GM19043 (cell line): ENCODE data around the gene SEC61B.

Source experiments
- ATAC-seq: cut with Tn5 transposase; IDR thresholded peaks from one replicate; pipeline ENCODE4 v1.9.1; 2021; ENCODE audit warnings: low read depth; ENCODE audit not compliant: unreplicated experiment

Gene SEC61B

DNA sequence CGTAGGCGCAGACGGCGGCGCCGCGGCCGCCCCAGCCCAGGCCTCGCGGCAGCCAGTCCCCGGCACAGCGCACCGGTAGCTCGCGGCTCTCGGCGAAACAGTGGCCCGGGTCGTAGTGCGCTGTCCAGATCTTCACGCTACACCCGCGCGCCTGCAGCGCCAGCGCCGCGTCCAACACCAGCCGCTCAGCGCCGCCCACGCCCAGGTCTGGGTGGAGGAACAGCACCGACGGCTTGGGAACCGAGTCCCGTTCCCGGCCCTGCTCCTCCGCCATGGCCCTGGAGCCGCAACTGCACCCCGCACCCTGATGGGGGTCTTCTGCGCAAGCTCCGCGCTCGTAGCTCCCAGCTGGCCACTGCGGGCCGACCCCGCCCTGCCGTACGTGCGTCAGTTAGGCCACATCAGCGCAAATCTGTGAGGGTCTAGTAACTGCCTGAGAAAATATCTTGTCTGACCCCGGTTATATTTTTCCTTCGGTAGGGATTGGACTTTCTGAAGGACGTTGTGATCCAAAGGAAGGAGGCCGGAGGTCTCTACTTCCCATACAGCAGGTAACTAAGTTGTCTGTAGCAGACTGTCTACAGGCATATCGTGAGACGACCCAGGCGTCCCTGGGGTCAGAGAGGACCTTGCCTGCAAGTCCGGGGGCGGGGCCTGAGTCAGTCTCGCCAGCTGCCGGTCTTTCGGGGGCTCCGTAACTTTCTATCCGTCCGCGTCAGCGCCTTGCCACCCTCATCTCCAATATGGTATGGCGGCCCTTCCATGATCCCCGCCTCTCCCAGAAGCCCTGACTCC, at the start of gene SEC61B, which contains the start of gene ALG2:
Gene SEC61B, plus strand, starts transcription at position 662 of the 795 bp plus-strand sequence. Its CDS starts 82 bp downstream, at position 744.
Gene ALG2, minus strand, starts transcription at position 322 of the 795 bp plus-strand sequence. Its CDS starts 48 bp downstream, at position 274.
- peak; percentile 88 for ATAC-seq

DNA sequence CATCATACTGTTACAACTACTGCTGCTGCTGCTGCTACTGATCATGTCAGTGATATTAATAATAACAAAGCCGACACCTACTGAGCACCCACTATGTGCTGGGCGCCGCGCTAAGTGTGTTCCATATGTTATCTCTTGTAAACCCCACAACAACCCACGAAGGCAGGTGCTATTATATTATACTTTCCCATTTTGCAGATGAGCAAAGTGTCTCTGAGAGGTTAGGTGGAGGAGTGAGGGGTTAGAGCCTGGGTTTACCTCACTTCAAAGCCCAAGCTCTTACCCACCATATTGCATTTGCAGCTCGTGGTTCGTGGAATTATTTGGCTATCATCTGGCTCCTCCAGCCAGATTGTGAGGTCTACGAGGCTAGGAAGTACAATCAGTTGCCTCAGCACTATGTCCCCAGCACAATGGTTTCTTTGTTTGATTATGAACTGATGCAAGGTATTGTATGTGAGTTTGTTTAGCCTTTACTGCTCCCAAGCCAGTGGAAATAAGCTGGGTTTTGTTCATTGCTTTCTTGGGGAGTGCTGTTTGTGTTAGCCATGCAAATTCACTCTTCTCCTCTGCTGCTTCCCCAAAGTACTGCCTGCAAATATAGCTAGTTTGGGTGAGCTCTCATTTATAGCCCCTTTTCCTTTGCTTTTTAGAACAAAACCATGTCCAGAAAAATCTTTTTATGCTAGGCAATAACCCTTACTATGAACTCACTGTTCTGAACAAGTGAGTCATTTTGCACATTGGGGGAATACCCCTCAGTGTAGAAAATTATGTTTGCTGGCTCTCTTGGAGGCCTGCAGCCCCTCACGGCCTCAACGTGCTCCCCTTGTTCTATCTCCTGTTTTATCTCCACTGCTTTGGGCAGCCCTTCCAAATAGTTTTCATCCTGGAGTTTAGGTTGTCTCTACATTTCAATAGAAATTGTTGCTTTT, 48.2 kb upstream of the SEC61B start:
- ATAC-seq = no peak

- no peak for ATAC-seq
Observed at GRCh38 chr9:99176527-99177013, 45.5 kb upstream of the SEC61B start.

- no peak for ATAC-seq
Observed at GRCh38 chr9:99177576-99178366, 44.3 kb upstream of the SEC61B start.

- ATAC-seq = no peak
Observed at GRCh38 chr9:99178912-99179872, 42.9 kb upstream of the SEC61B start.

- no peak for ATAC-seq
Observed at GRCh38 chr9:99180199-99180598, 41.9 kb upstream of the SEC61B start.

DNA sequence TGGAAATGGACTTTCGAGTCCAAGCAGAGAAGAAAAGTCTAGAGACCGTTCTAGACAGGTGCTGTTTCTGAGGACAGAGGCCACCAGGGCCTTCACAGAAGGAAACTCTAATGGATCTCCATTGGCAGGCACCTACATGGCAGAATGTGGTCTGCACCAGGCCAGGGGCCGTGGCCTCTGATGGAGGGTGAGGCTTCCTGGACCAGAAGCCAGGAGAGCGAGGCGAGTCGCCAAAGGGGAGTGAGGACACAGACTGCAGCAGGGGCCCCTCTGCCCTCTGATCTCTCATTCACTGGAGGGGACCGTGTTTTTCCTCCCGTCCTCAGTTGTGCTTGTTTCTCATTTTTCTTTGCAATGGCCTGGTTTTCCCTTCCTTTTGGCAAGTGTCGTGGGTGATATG, 41.4 kb upstream of the SEC61B start:
- ATAC-seq = no peak

- no peak for ATAC-seq
Observed at GRCh38 chr9:99181206-99181605, 40.9 kb upstream of the SEC61B start.

DNA sequence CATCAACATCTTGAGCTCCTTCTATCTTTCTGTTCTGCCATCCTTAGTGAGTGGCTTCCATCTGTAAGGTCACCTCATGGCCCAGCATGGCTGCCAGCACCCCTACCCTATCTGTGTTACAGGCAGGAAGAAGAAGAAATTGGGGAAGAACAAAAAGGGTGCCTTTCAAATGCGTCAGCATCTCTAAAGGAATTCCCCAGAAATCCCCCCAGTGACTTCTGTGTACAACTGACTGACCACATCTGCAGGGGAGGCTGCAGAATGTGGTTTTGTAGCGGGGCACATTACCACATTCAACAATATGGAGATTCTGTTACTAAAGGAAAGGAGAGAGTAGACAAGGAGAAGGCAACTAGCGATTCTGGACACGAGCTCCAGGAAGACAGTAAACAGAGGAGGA, 40.5 kb upstream of the SEC61B start:
- no peak for ATAC-seq

DNA sequence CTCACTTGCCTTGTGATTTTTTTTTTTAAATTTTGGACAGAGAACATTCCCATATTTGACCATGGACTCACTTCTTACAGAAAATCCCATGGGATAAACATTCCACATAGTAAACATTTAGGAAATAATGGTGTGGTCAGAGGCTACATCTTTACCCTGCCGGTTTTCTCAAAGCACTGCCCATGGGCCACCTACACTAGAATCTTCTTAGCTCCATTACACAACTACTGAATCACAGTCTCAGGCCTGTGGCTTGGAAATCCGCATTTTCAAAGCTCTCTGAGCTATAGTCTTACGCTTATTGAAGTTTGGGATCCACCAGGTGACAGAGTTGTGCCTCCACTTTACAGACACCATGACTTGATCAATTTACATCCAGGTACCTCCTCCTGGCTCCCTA, 39.7 kb upstream of the SEC61B start:
- ATAC-seq = no peak

DNA sequence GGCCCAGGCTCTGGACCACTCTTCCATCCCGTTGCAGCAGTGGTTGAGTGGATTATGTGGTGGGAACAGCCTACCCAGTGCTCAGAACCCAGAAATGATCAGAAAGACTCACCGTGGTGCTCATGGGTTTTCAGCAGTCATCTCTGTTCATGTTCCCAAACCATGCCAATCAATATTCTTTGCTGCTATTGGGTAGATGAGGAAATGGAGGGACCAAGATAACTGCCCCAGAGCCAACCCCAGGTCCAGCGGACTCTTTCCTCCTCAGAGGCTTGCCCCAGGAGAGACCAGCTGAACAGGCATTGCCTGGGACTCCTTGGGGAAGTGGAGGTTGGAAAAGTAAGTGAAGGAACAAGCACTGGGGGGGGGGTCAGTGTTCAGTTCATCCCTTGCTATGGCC, 38.5 kb upstream of the SEC61B start:
- ATAC-seq = no peak

DNA sequence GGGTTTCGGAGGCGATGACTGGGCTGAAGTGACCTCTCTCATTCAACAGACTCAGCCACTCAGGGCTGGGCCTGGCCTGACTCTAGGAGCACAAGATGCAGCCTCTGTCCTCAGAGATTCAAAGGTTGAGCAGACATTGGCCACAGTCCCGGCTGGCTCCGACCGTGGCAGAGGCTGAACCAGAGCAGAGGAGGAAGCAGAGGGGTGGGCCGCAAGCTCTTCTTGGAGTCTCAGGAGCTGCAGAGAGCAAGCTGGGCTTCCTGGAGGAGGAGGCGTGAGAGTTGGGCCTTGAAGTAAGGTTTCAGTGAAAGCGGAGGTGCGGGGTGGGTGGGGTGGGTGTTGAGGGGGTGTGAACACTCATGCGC, 38.0 kb upstream of the SEC61B start:
- no peak for ATAC-seq

GRCh38 chr9:99184475-99185347, 37.4 kb upstream of the SEC61B start:
- ATAC-seq = peak; percentile 44

- no peak for ATAC-seq
Observed at GRCh38 chr9:99185348-99185632, 36.8 kb upstream of the SEC61B start.

GRCh38 chr9:99185934-99186333, 36.1 kb upstream of the SEC61B start:
- ATAC-seq = no peak

DNA sequence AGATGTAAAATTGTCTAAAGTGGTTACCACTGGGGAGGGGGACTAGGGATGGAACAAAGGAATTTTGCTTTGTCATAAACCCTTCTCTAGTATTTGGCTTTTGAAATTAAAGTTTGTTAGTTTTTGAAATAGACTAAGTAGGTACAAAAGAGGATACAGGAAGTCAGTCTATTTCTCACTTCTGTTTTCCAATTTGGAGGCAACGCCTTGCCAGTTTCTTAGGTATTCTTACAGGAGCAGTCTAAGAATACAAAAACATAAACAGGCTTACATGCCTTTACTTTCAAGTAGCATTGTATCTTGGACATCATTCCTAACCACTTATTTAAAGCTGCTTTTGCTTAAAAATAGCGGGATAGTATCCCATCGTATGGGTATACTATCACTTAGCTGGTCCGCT, 34.8 kb upstream of the SEC61B start:
- no peak for ATAC-seq

DNA sequence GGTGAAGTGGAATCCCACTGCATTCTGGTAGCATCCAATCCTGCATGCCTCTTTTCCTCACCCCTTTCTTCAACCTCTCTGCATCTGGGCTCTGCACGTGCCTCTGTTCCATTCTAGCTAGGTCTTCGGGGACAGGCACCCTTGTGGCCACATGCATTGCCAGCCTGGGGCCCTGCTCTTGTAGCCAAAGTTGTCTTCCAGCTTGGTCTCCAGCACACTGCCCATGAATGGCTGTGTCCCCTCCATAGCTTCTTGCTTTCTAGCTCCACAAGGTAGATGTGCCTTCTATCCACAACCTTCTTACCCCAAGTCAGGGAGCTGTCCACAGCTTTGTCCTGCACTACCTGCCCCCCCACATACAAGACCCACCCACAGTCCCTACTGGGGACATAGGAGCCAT, 32.9 kb upstream of the SEC61B start:
- no peak for ATAC-seq

- no peak for ATAC-seq
Observed at GRCh38 chr9:99189887-99190596, 32.0 kb upstream of the SEC61B start.
